H7 (cell line): ENCODE results near the gene SNX13. TPM values are rescaled to one million over a fixed set of nuclear protein-coding genes. Genes with fewer than 3 reads are reported as not detected.

Experiments used
- DNase-seq: peaks from one replicate; pipeline ENCODE4 v3.0.0; 2012
- H3K27me3 ChIP-seq: 2 replicates; pipeline ENCODE4 v1.6.0; 2011; ENCODE audit warnings: mild to moderate bottlenecking, low read length; ENCODE audit not compliant: control insufficient read depth, insufficient read depth
- H3K36me3 ChIP-seq: replicated peaks from 2 replicates; pipeline ENCODE4 v1.5.1; 2011; ENCODE audit warnings: low read length; ENCODE audit not compliant: control insufficient read depth, insufficient read depth
- H3K4me3 ChIP-seq: 2 replicates; pipeline ENCODE4 v1.5.1; 2011; ENCODE audit warnings: low read depth, mild to moderate bottlenecking, control low read depth, low read length, moderate library complexity; ENCODE audit not compliant: insufficient read depth
- total RNA-seq: library from RNA; depleted of rRNA; stranded (reverse); fragments of >200 nt; shearing (Covaris generic); gene quantifications from 2 replicates; pipeline ENCODE4 v1.2.3, GENCODE V29; 2014

The SNX13 gene
- total RNA-seq, 1 experiment from 2014 or later = 17.8 TPM

- Histone ChIP-seq H3K27me3 (no peaks in the 10 kb centered on the region), H3K36me3 (no peaks in the 10 kb centered on the region), H3K4me3 (no peak overlapping the region)
- no peak for DNase-seq
Measured at GRCh38 chr7:17781491-17782215, 158.6 kb downstream of the SNX13 start.

GRCh38 chr7:17779381-17779780 is 160.9 kb downstream of the SNX13 start:
- Histone ChIP-seq H3K36me3 (no peaks in the 10 kb centered on the region), H3K4me3 (no peak overlapping the region), H3K27me3 (no peaks in the 10 kb centered on the region)
- no peak for DNase-seq

- no peaks in the 10 kb centered on the region for H3K36me3 ChIP-seq
- DNase-seq = no peak
- H3K4me3 ChIP-seq = no peak overlapping the region
- no peaks in the 10 kb centered on the region for H3K27me3 ChIP-seq
Measured at GRCh38 chr7:17774716-17775288, 165.5 kb downstream of the SNX13 start.

- Histone ChIP-seq H3K27me3 (no peaks in the 10 kb centered on the region), H3K36me3 (no peaks in the 10 kb centered on the region), H3K4me3 (no peak overlapping the region)
- DNase-seq = no peak
Measured at GRCh38 chr7:17774248-17774647, 166.0 kb downstream of the SNX13 start.

- DNase-seq = no peak
- Histone ChIP-seq H3K36me3 (no peaks in the 10 kb centered on the region), H3K4me3 (no peak overlapping the region), H3K27me3 (no peaks in the 10 kb centered on the region)
Measured at GRCh38 chr7:17773289-17773626, 167.0 kb downstream of the SNX13 start.

GRCh38 chr7:17772581-17773288 is 167.6 kb downstream of the SNX13 start:
- Histone ChIP-seq H3K4me3 (no peak overlapping the region), H3K36me3 (no peaks in the 10 kb centered on the region), H3K27me3 (no peaks in the 10 kb centered on the region)
- no peak for DNase-seq

GRCh38 chr7:17771901-17772408 is 168.3 kb downstream of the SNX13 start:
- no peak overlapping the region for H3K4me3 ChIP-seq
- no peak for DNase-seq
- no peaks in the 10 kb centered on the region for H3K36me3 ChIP-seq
- no peaks in the 10 kb centered on the region for H3K27me3 ChIP-seq

- no peak for DNase-seq
- no peaks in the 10 kb centered on the region for H3K27me3 ChIP-seq
- H3K4me3 ChIP-seq = no peak overlapping the region
- H3K36me3 ChIP-seq = no peaks in the 10 kb centered on the region
Measured at GRCh38 chr7:17770710-17771375, 169.5 kb downstream of the SNX13 start.

- DNase-seq = peak; percentile 16
- no peaks in the 10 kb centered on the region for H3K27me3 ChIP-seq
- no peak overlapping the region for H3K4me3 ChIP-seq
- H3K36me3 ChIP-seq = no peaks in the 10 kb centered on the region
Measured at GRCh38 chr7:17769918-17770317, 170.4 kb downstream of the SNX13 start.

GRCh38 chr7:17758008-17758407 is 182.3 kb downstream of the SNX13 start:
- H3K27me3 ChIP-seq = no peaks in the 10 kb centered on the region
- no peak for DNase-seq
- H3K4me3 ChIP-seq = no peak overlapping the region
- no peaks in the 10 kb centered on the region for H3K36me3 ChIP-seq

- H3K27me3 ChIP-seq = no peaks in the 10 kb centered on the region
- DNase-seq = no peak
- no peaks in the 10 kb centered on the region for H3K36me3 ChIP-seq
- H3K4me3 ChIP-seq = no peak overlapping the region
Measured at GRCh38 chr7:17746020-17746530, 194.2 kb downstream of the SNX13 start.

GRCh38 chr7:17745610-17746009 is 194.7 kb downstream of the SNX13 start:
- no peak for DNase-seq
- no peak overlapping the region for H3K4me3 ChIP-seq
- no peaks in the 10 kb centered on the region for H3K36me3 ChIP-seq
- H3K27me3 ChIP-seq = no peaks in the 10 kb centered on the region

GRCh38 chr7:17743316-17743715 is 197.0 kb downstream of the SNX13 start:
- DNase-seq = no peak
- Histone ChIP-seq H3K36me3 (no peaks in the 10 kb centered on the region), H3K4me3 (no peak overlapping the region), H3K27me3 (no peaks in the 10 kb centered on the region)

GRCh38 chr7:17741426-17741825 is 198.9 kb downstream of the SNX13 start:
- Histone ChIP-seq H3K36me3 (no peaks in the 10 kb centered on the region), H3K4me3 (no peak overlapping the region), H3K27me3 (no peaks in the 10 kb centered on the region)
- no peak for DNase-seq
